IMR-90 (cell line): ENCODE measurements around the gene COL19A1. TPM values are rescaled to one million over a fixed set of nuclear protein-coding genes. Genes with fewer than 3 reads are reported as not detected.

Experiments used
- ATAC-seq: fragments of 200-7000 bp; cut with Tn5 transposase; 2 replicates; pipeline ENCODE4 v1.9.1; 2020; ENCODE audit warnings: low read depth, mild to moderate bottlenecking, moderate library complexity
- BruUV-seq: library from RNA; stranded (reverse); fragments of 400-500 nt; replicated peaks from 2 replicates; lab custom pipeline; 2021; lab: Mats Ljungman, UMichigan
- CTCF ChIA-PET: fragments of 300-600 bp; formaldehyde crosslinking; extraction: SDS; loops from one replicate; lab custom pipeline; 2021; ENCODE audit warnings: antibody characterized with exemption; lab: Yijun Ruan, JAX
- POLR2A ChIA-PET: fragments of 300-600 bp; sonication (Branson Sonifier 250); formaldehyde crosslinking; loops from one replicate; lab custom pipeline; 2022; ENCODE audit warnings: antibody characterized with exemption; ENCODE audit not compliant: unreplicated experiment; lab: Charles Lee
- DNase-seq: peaks from one replicate; pipeline ENCODE4 v3.0.0; 2013
- H2AFZ ChIP-seq: replicated peaks from 2 replicates; pipeline ENCODE3; 2013; ENCODE audit warnings: low read length, mild to moderate bottlenecking; ENCODE audit not compliant: poor library complexity
- H2AK5ac ChIP-seq: 2 replicates; pipeline ENCODE4 v1.6.1; 2013; ENCODE audit warnings: low read depth, low read length, inconsistent platforms
- H2AK9ac ChIP-seq: replicated peaks from 2 replicates; pipeline ENCODE3; 2013; ENCODE audit warnings: mild to moderate bottlenecking, low read depth, low read length, moderate library complexity; ENCODE audit not compliant: poor library complexity
- H2BK120ac ChIP-seq: 2 replicates; pipeline ENCODE4 v1.6.1; 2013; ENCODE audit warnings: low read depth, low read length, inconsistent platforms
- H2BK15ac ChIP-seq: 3 replicates; pipeline ENCODE4 v1.6.1; 2013; ENCODE audit warnings: low read depth, low read length, inconsistent platforms
- H2BK20ac ChIP-seq: 2 replicates; pipeline ENCODE4 v1.6.1; 2013; ENCODE audit warnings: low read depth, mild to moderate bottlenecking, inconsistent platforms, low read length, moderate library complexity
- H2BK5ac ChIP-seq: 2 replicates; pipeline ENCODE4 v1.6.1; 2013; ENCODE audit warnings: mild to moderate bottlenecking, low read depth, low read length, inconsistent platforms; ENCODE audit not compliant: poor library complexity, severe bottlenecking
- H3K14ac ChIP-seq: replicated peaks from 2 replicates; pipeline ENCODE4 v1.6.1; 2013; ENCODE audit warnings: low read depth, low read length, inconsistent platforms
- H3K18ac ChIP-seq: 2 replicates; pipeline ENCODE4 v1.6.1; 2013; ENCODE audit warnings: low read depth, low read length, control low read depth
- H3K23ac ChIP-seq: 2 replicates; pipeline ENCODE4 v1.6.1; 2013; ENCODE audit warnings: low read depth, low read length, inconsistent platforms
- H3K27ac ChIP-seq: 2 replicates; pipeline ENCODE4 v1.5.1; 2013; ENCODE audit warnings: mild to moderate bottlenecking, control low read depth, low read length; ENCODE audit not compliant: insufficient read depth
- H3K27me3 ChIP-seq: 2 replicates; pipeline ENCODE4 v1.6.1; 2013; ENCODE audit warnings: low read length; ENCODE audit not compliant: control insufficient read depth, insufficient read depth
- H3K36me3 ChIP-seq: 2 replicates; pipeline ENCODE4 v1.6.1; 2013; ENCODE audit warnings: low read length, mixed read lengths; ENCODE audit not compliant: control insufficient read depth, insufficient read depth
- H3K4ac ChIP-seq: 2 replicates; pipeline ENCODE4 v1.6.1; 2013; ENCODE audit warnings: low read depth, low read length, inconsistent platforms
- H3K4me1 ChIP-seq: 2 replicates; pipeline ENCODE4 v1.6.1; 2013; ENCODE audit warnings: low read length, mixed read lengths; ENCODE audit not compliant: control insufficient read depth, insufficient read depth
- H3K4me2 ChIP-seq: 2 replicates; pipeline ENCODE4 v1.6.1; 2013; ENCODE audit warnings: low read depth, mild to moderate bottlenecking, control low read depth, low read length, moderate library complexity
- H3K4me3 ChIP-seq: 2 replicates; pipeline ENCODE4 v1.5.1; 2013; ENCODE audit warnings: low read depth, mild to moderate bottlenecking, control low read depth, low read length, moderate library complexity; ENCODE audit not compliant: insufficient read depth
- H3K56ac ChIP-seq: 2 replicates; pipeline ENCODE4 v1.6.1; 2013; ENCODE audit warnings: low read length, inconsistent platforms; ENCODE audit not compliant: insufficient read depth; ENCODE audit errors: extremely low read depth
- H3K79me1 ChIP-seq, 2 experiments: 2 replicates each; pipeline ENCODE4 v1.6.1; 2013; ENCODE audit warnings: low read length in 2 of 2, inconsistent platforms in 1 of 2, low read depth in 1 of 2
- H3K9ac ChIP-seq: 2 replicates; pipeline ENCODE4 v1.6.1; 2013; ENCODE audit warnings: low read depth, low read length, control low read depth
- H3K9me1 ChIP-seq: 2 replicates; pipeline ENCODE4 v1.6.1; 2013; ENCODE audit warnings: low read length, inconsistent platforms; ENCODE audit not compliant: insufficient read depth
- H3K9me3 ChIP-seq: 2 replicates; pipeline ENCODE4 v1.6.1; 2013; ENCODE audit warnings: low read length; ENCODE audit not compliant: control insufficient read depth, insufficient read depth
- H4K20me1 ChIP-seq: 2 replicates; pipeline ENCODE4 v1.6.1; 2013; ENCODE audit warnings: low read length, inconsistent platforms; ENCODE audit not compliant: insufficient read depth
- H4K5ac ChIP-seq: 2 replicates; pipeline ENCODE4 v1.6.1; 2013; ENCODE audit warnings: mild to moderate bottlenecking, low read depth, low read length, control low read depth
- H4K8ac ChIP-seq, 2 experiments: 2 replicates each; pipeline ENCODE4 v1.6.1; 2013; ENCODE audit warnings: low read depth in 2 of 2, low read length in 2 of 2, control low read depth in 1 of 2, inconsistent platforms in 1 of 2
- H4K91ac ChIP-seq: 2 replicates; pipeline ENCODE4 v1.6.1; 2013; ENCODE audit warnings: low read depth, low read length, inconsistent platforms; ENCODE audit not compliant: insufficient read depth
- BHLHE40 ChIP-seq: fragments of 150-350 bp; IDR thresholded peaks from 2 replicates; pipeline ENCODE4 v1.6.1; 2016; ENCODE audit warnings: mild to moderate bottlenecking, low read depth, low read length
- CEBPB ChIP-seq: IDR thresholded peaks from 2 replicates; pipeline ENCODE4 v1.6.1; 2012; ENCODE audit warnings: low read depth, low read length, improper control_type of control experiment
- CHD1 ChIP-seq: IDR thresholded peaks from 2 replicates; pipeline ENCODE4 v1.6.1; 2012; ENCODE audit warnings: low read depth, low read length, improper control_type of control experiment
- CTCF ChIP-seq: conservative IDR thresholded peaks from 2 replicates; pipeline ENCODE4 v1.5.1; 2012; ENCODE audit warnings: mild to moderate bottlenecking, low read depth, low read length, improper control_type of control experiment
- FOS ChIP-seq: fragments of 150-350 bp; IDR thresholded peaks from 2 replicates; pipeline ENCODE4 v1.6.1; 2016; ENCODE audit warnings: low read depth, low read length
- MAFK ChIP-seq: IDR thresholded peaks from 2 replicates; pipeline ENCODE4 v1.6.1; 2012; ENCODE audit warnings: low read depth, low read length, improper control_type of control experiment
- MAZ ChIP-seq: IDR thresholded peaks from 2 replicates; pipeline ENCODE4 v1.6.1; 2012; ENCODE audit warnings: low read depth, mild to moderate bottlenecking, low read length, improper control_type of control experiment, moderate library complexity, borderline replicate concordance
- MXI1 ChIP-seq: IDR thresholded peaks from 2 replicates; pipeline ENCODE4 v1.6.1; 2012; ENCODE audit warnings: low read depth, mild to moderate bottlenecking, low read length, moderate library complexity, borderline replicate concordance
- NFE2L2 ChIP-seq: fragments of 150-350 bp; IDR thresholded peaks from 2 replicates; pipeline ENCODE4 v1.6.1; 2016; ENCODE audit warnings: low read depth, mild to moderate bottlenecking, low read length
- POLR2A ChIP-seq: IDR thresholded peaks from 2 replicates; pipeline ENCODE4 v1.6.1; 2012; ENCODE audit warnings: mild to moderate bottlenecking, low read depth, low read length
- RAD21 ChIP-seq: IDR thresholded peaks from 2 replicates; pipeline ENCODE4 v1.6.1; 2012; ENCODE audit warnings: low read length, improper control_type of control experiment
- RCOR1 ChIP-seq: IDR thresholded peaks from 2 replicates; pipeline ENCODE4 v1.6.1; 2012; ENCODE audit warnings: mild to moderate bottlenecking, low read length, improper control_type of control experiment; ENCODE audit not compliant: insufficient replicate concordance
- RFX5 ChIP-seq: IDR thresholded peaks from 2 replicates; pipeline ENCODE4 v1.8.0; 2012; ENCODE audit warnings: low read depth, mild to moderate bottlenecking, low read length, moderate library complexity
- SMC3 ChIP-seq: fragments of 150-350 bp; IDR thresholded peaks from 2 replicates; pipeline ENCODE4 v1.6.1; 2016; ENCODE audit warnings: low read depth, mild to moderate bottlenecking, antibody characterized with exemption, low read length, moderate library complexity
- USF2 ChIP-seq: fragments of 150-350 bp; IDR thresholded peaks from 2 replicates; pipeline ENCODE4 v1.6.1; 2017; ENCODE audit warnings: mild to moderate bottlenecking, antibody characterized with exemption, low read length, low read depth
- WGBS, 2 experiments: methylation state at CpG; one replicate each; pipeline versions ENCODE4 v1.1.5 to v1.1.7; 2013; ENCODE audit warnings: missing lambda C conversion rate in 2 of 2; ENCODE audit not compliant: insufficient read length in 1 of 2; ENCODE audit errors: extremely low coverage in 2 of 2; 5-methylcytosine and 5-hydroxymethylcytosine counted together
- dilution Hi-C: fragments of 300-500 bp; cut with HindIII; formaldehyde crosslinking; loops from one replicate; pipeline ENCODE4 v1.14.3; 2018; ENCODE audit warnings: low sequenced_read_pairs; ENCODE audit not compliant: unreplicated experiment
- in situ Hi-C: fragments of 300-500 bp; cut with MboI; formaldehyde crosslinking; loops from 3 replicates; pipeline ENCODE4 v1.14.3; 2019; ENCODE audit warnings: low sequenced_read_pairs, inconsistent platforms, mixed read lengths
- intact Hi-C: fragments of 100-400 bp; cut with micrococcal nuclease; formaldehyde crosslinking; loops from 2 replicates; pipeline ENCODE4 v1.10.0; 2022
- polyA plus RNA-seq, 3 experiments: library from polyadenylated mRNA; depleted of rRNA; stranded (reverse); fragments of >200 nt; gene quantifications; 2 replicates each; pipeline ENCODE4 v1.2.3, GENCODE V29; 2012; ENCODE audit warnings: low replicate concordance in 1 of 3
- total RNA-seq: library from RNA; depleted of rRNA; stranded (reverse); fragments of >200 nt; gene quantifications from 2 replicates; pipeline ENCODE4 v1.2.3, GENCODE V29; 2012
- TF ChIP-seq, protein P1 (sequence below): fragments of 150-350 bp; IDR thresholded peaks from 2 replicates; pipeline ENCODE4 v1.6.1; 2016; ENCODE audit warnings: low read depth, mild to moderate bottlenecking, low read length, moderate library complexity, borderline replicate concordance

COL19A1 gene
- total and polyA plus RNA-seq, 2 of the 4 experiments (the other 2 are of a cell fraction), result under 0.01 TPM; not detected in 1

DNA sequence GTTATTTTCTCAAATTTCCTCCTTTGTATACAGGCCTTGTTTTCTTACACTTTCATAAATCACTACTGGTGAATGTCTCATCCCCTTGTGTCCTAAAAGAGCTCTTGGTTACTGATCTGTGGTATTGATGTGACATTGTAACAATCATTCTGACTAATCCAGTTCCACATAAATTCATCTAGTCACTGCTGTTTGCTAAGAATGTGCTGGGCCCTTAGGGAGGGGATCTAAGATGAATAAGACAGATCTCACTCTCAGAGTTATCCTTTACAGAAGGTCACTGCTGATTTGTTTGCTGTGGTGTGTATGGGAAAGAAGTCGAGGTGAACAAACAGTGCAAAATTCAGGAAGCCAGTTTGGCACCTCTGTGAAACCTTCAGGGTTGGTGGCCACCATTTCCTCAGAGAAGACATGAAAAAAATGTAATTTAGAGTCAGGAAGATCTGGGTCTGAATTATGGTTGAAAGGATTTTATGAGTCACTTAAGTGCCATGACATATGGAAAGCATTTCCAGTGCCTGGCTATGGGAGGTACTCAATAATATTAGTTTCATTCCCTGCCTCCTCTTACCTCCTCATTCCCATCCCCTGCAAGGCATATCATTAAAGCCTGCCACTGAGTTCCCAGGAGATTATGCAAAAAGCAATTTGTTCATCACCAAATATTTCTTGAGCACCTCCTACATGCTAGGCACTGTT lies 314.7 kb downstream of the COL19A1 start:
- H4K91ac ChIP-seq, result no peak overlapping the region
- no peak overlapping the region for H2BK120ac ChIP-seq
- no peaks in the 10 kb centered on the region for H3K27me3 ChIP-seq
- no peak overlapping the region for H3K23ac ChIP-seq
- TF ChIP-seq RAD21, result no peak
- TF ChIP-seq CHD1, result no peak
- no peak for TF ChIP-seq USF2
- TF ChIP-seq MAFK, result no peak
- TF ChIP-seq MXI1, result no peak
- TF ChIP-seq RCOR1, result no peak
- TF ChIP-seq POLR2A, result no peak
- TF ChIP-seq CTCF, result no peak
- no peak for TF ChIP-seq BHLHE40
- no peak for TF ChIP-seq CEBPB
- TF ChIP-seq, protein P1, sequence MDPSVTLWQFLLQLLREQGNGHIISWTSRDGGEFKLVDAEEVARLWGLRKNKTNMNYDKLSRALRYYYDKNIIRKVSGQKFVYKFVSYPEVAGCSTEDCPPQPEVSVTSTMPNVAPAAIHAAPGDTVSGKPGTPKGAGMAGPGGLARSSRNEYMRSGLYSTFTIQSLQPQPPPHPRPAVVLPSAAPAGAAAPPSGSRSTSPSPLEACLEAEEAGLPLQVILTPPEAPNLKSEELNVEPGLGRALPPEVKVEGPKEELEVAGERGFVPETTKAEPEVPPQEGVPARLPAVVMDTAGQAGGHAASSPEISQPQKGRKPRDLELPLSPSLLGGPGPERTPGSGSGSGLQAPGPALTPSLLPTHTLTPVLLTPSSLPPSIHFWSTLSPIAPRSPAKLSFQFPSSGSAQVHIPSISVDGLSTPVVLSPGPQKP, result no peak
- no peak for TF ChIP-seq FOS
- no peak for TF ChIP-seq MAZ
- TF ChIP-seq RFX5, result no peak
- TF ChIP-seq NFE2L2, result no peak
- TF ChIP-seq SMC3, result no peak
- no peak overlapping the region for H2AK5ac ChIP-seq
- BruUV-seq, result no TSS peak
- H3K14ac ChIP-seq, result no peak overlapping the region
- no peaks in the 10 kb centered on the region for H3K4me1 ChIP-seq
- no peak overlapping the region for H2BK20ac ChIP-seq
- no CpG with 5 or more reads among the region's 1 CpG for WGBS, 2 experiments
- no peak overlapping the region for H3K4me2 ChIP-seq
- POLR2A ChIA-PET, result no interaction called here
- CTCF ChIA-PET, result interaction anchor here (0.6 kb wide), 1 partner anchor 959 kb away, joined by 3 read pairs; no protein-coding TSS in a partner anchor
- dilution Hi-C loops (no loop called here), intact Hi-C loops (no loop called here), in situ Hi-C loops (no loop called here)
- ATAC-seq (no peak), DNase-seq (no peak)
- H3K79me1 ChIP-seq, result no peaks in the 10 kb centered on the region
- H3K27ac ChIP-seq, result no peak overlapping the region
- H2AFZ ChIP-seq, result no peak overlapping the region
- H3K56ac ChIP-seq, result no peak overlapping the region
- no peak overlapping the region for H3K4ac ChIP-seq
- H4K5ac ChIP-seq, result no peak overlapping the region
- H3K9me1 ChIP-seq, result no peaks in the 10 kb centered on the region
- H3K4me3 ChIP-seq, result no peak overlapping the region
- no peaks in the 10 kb centered on the region for H4K20me1 ChIP-seq
- no peak overlapping the region for H3K18ac ChIP-seq
- no peak overlapping the region for H3K9ac ChIP-seq
- H4K8ac ChIP-seq, result no peak overlapping the region
- H2AK9ac ChIP-seq, result no peak overlapping the region
- H2BK5ac ChIP-seq, result no peak overlapping the region
- no peak overlapping the region for H2BK15ac ChIP-seq
- no peaks in the 10 kb centered on the region for H3K9me3 ChIP-seq
- no peaks in the 10 kb centered on the region for H3K36me3 ChIP-seq
